GM12878 (cell line): Measurements from ENCODE around the gene FAM114A1. TPM values are rescaled to one million over a fixed set of nuclear protein-coding genes. Genes with fewer than 3 reads are reported as not detected.
A peak's percentile ranks its signal among the peaks of the same experiment; 100 is the strongest.

Experiments used
- ATAC-seq: fragments of 200-7000 bp; cut with Tn5 transposase; 3 replicates; pipeline ENCODE4 v1.9.1; 2020; ENCODE audit warnings: mild to moderate bottlenecking, moderate library complexity
- BruUV-seq: library from RNA; stranded (reverse); fragments of 400-500 nt; replicated peaks from 2 replicates; lab custom pipeline; 2021; lab: Mats Ljungman, UMichigan
- CTCF ChIA-PET: fragments of 300-600 bp; sonication (Branson Sonifier 250); formaldehyde crosslinking; extraction: SDS; loops from one replicate; lab custom pipeline; 2021; ENCODE audit warnings: inconsistent platforms; lab: Yijun Ruan, JAX
- POLR2A ChIA-PET: fragments of 350-600 bp; formaldehyde crosslinking; extraction: SDS; loops from one replicate; lab custom pipeline; 2021; ENCODE audit warnings: inconsistent platforms; lab: Charles Lee
- RAD21 ChIA-PET: fragments of 300-600 bp; sonication (Branson Sonifier 250); formaldehyde crosslinking; loops from one replicate; lab custom pipeline; 2023; ENCODE audit warnings: antibody characterized with exemption; ENCODE audit not compliant: unreplicated experiment; lab: Charles Lee
- SMC1A ChIA-PET: fragments of 300-600 bp; sonication (Branson Sonifier 250); formaldehyde crosslinking; loops from one replicate; lab custom pipeline; 2023; ENCODE audit not compliant: unreplicated experiment, uncharacterized antibody; lab: Charles Lee
- DNase-seq: peaks from one replicate; pipeline ENCODE4 v3.0.0-alpha.2; 2011; ENCODE audit warnings: low read depth, low spot score
- FAIRE-seq: peaks from 3 replicates; lab custom pipeline; 2011; peaks lifted over from hg19 to GRCh38; lab: Jason Lieb, UNC
- H2AFZ ChIP-seq: 2 replicates; pipeline ENCODE4 v1.6.0; 2011; ENCODE audit warnings: low read depth, low read length, control low read depth; ENCODE audit not compliant: control insufficient read depth
- H3K27ac ChIP-seq: 2 replicates; pipeline ENCODE4 v1.5.1; 2011; ENCODE audit warnings: control low read depth; ENCODE audit not compliant: control insufficient read depth, insufficient read depth
- H3K27me3 ChIP-seq, 2 experiments: replicated peaks in 1 of 2; 2 replicates each; pipeline versions ENCODE4 v1.6.0 to v1.6.1; 2011; ENCODE audit warnings: low read length in 1 of 2; ENCODE audit not compliant: control insufficient read depth in 2 of 2, insufficient read depth in 2 of 2
- H3K36me3 ChIP-seq, 2 experiments: 2 replicates each; pipeline ENCODE4 v1.5.1; 2011; ENCODE audit warnings: low read length in 1 of 2; ENCODE audit not compliant: control insufficient read depth in 2 of 2, insufficient read depth in 2 of 2
- H3K4me1 ChIP-seq: 2 replicates; pipeline ENCODE4 v1.6.1; 2011; ENCODE audit warnings: mild to moderate bottlenecking, low read length, moderate library complexity, mixed read lengths; ENCODE audit not compliant: control insufficient read depth, insufficient read depth
- H3K4me2 ChIP-seq: 2 replicates; pipeline ENCODE4 v1.6.0; 2011; ENCODE audit warnings: control low read depth; ENCODE audit not compliant: control insufficient read depth, insufficient read depth
- H3K4me3 ChIP-seq: fragments of 200-600 bp; sonication (generic); 2 replicates; pipeline ENCODE4 v1.5.1; 2016
- H3K79me2 ChIP-seq: 2 replicates; pipeline ENCODE4 v1.6.0; 2011; ENCODE audit warnings: low read length; ENCODE audit not compliant: control insufficient read depth, insufficient read depth
- H3K9ac ChIP-seq: 2 replicates; pipeline ENCODE4 v1.8.0; 2011; ENCODE audit warnings: low read length, control low read depth, mixed read lengths; ENCODE audit not compliant: control insufficient read depth, insufficient read depth
- H3K9me3 ChIP-seq: replicated peaks from 3 replicates; pipeline ENCODE4 v1.5.1; 2011; ENCODE audit warnings: mild to moderate bottlenecking, low read length; ENCODE audit not compliant: control insufficient read depth, insufficient read depth
- H4K20me1 ChIP-seq: 2 replicates; pipeline ENCODE4 v1.6.0; 2011; ENCODE audit not compliant: control insufficient read depth, insufficient read depth
- CBX5 ChIP-seq: sonication (generic); IDR thresholded peaks from 2 replicates; pipeline ENCODE4 v1.6.1; 2016; ENCODE audit warnings: low read depth, moderate library complexity, mild to moderate bottlenecking, inconsistent platforms
- ETV6 ChIP-seq, 2 experiments: fragments of 450-650 bp in 1 of 2; IDR thresholded peaks in 1 of 2; conservative IDR thresholded peaks in 1 of 2; 2 replicates each; pipeline ENCODE4 v1.6.1; 2014; ENCODE audit warnings: antibody characterized with exemption in 1 of 2, borderline replicate concordance in 1 of 2, low read depth in 1 of 2, mild to moderate bottlenecking in 1 of 2, moderate library complexity in 1 of 2
- FOXM1 ChIP-seq: IDR thresholded peaks from 2 replicates; pipeline ENCODE4 v1.6.1; 2012; ENCODE audit warnings: low read depth, mild to moderate bottlenecking, inconsistent platforms, low read length, moderate library complexity
- IKZF1 ChIP-seq: fragments of 450-650 bp; conservative IDR thresholded peaks from 2 replicates; pipeline ENCODE4 v1.6.1; 2017; ENCODE audit warnings: antibody characterized with exemption, mild to moderate bottlenecking
- IKZF2 ChIP-seq, 2 experiments: fragments of 450-650 bp; IDR thresholded peaks; 2 replicates each; pipeline ENCODE4 v1.6.1; 2017; ENCODE audit warnings: mild to moderate bottlenecking in 2 of 2, moderate library complexity in 2 of 2
- RUNX3 ChIP-seq: IDR thresholded peaks from 2 replicates; pipeline ENCODE4 v1.6.1; 2012; ENCODE audit warnings: low read length, inconsistent platforms
- SREBF2 ChIP-seq: IDR thresholded peaks from 2 replicates; pipeline ENCODE4 v1.6.1; 2012; ENCODE audit warnings: mild to moderate bottlenecking, low read length
- TAF1 ChIP-seq: IDR thresholded peaks from 2 replicates; pipeline ENCODE4 v1.6.1; 2011; ENCODE audit warnings: mild to moderate bottlenecking, low read depth, low read length, borderline replicate concordance
- WGBS: methylation state at CpG from one replicate; pipeline ENCODE4 v1.1.6; 2016; ENCODE audit warnings: low lambda C conversion rate; ENCODE audit not compliant: insufficient replicate concordance, insufficient coverage; ENCODE audit errors: missing lambda C conversion rate; 5-methylcytosine and 5-hydroxymethylcytosine counted together
- in situ Hi-C: fragments of 300-500 bp; cut with MboI; formaldehyde crosslinking; loops from 9 replicates; pipeline ENCODE4 v1.14.3; 2018; ENCODE audit warnings: mixed read lengths
- intact Hi-C: fragments of 100-400 bp; cut with micrococcal nuclease; formaldehyde crosslinking; loops from one replicate; pipeline ENCODE4 v1.14.2; 2022; ENCODE audit not compliant: unreplicated experiment
- polyA plus RNA-seq, 11 experiments: library from polyadenylated mRNA; depleted of rRNA in 4 of 11; unstranded in 6 of 11; stranded (reverse) in 5 of 11; fragments of >200 nt; fragmentation: Nextera tagmentation in 4 of 11; fragmentation: Illumina TruSeq in 1 of 11; extraction: Ambion mirVana in 4 of 11; extraction: Trizol in 1 of 11; gene quantifications; 1 replicate in 1 of 11; 2 replicates in 10 of 11; pipeline versions ENCODE4 v1.2.1 to v1.2.3, GENCODE V29; 2011 to 2016; ENCODE audit warnings: inconsistent platforms in 2 of 11, missing spikeins in 2 of 11, low read depth in 1 of 11
- total RNA-seq, 4 experiments: library from RNA; depleted of rRNA in 3 of 4; stranded (reverse); fragments of >200 nt in 3 of 4; fragmentation: Illumina TruSeq in 1 of 4; extraction: Trizol in 1 of 4; gene quantifications; 2 replicates each; pipeline versions ENCODE4 v1.2.1 to v1.2.3, GENCODE V29; 2013 to 2021
- TF ChIP-seq, protein P1 (sequence below): fragments of 450-650 bp; IDR thresholded peaks from 2 replicates; pipeline ENCODE4 v1.6.1; 2014; ENCODE audit warnings: mild to moderate bottlenecking
- TF ChIP-seq, protein P2 (sequence below): IDR thresholded peaks from 2 replicates; pipeline ENCODE4 v1.6.1; 2011; ENCODE audit warnings: borderline replicate concordance, low read depth, mild to moderate bottlenecking, moderate library complexity, low read length; ENCODE audit not compliant: insufficient read depth, poor library complexity, severe bottlenecking
- TF ChIP-seq, protein P3 (sequence below): fragments of 450-650 bp; IDR thresholded peaks from 2 replicates; pipeline ENCODE4 v1.6.1; 2018; ENCODE audit warnings: mild to moderate bottlenecking, low read depth, moderate library complexity; ENCODE audit not compliant: partially characterized antibody

The FAM114A1 gene
- total and polyA plus RNA-seq, 10 of the 15 experiments (the other 5 are each of a cell fraction or from before 2014, with no cell fraction given): 1.3 to 6.2 (median 3.9) TPM

DNA sequence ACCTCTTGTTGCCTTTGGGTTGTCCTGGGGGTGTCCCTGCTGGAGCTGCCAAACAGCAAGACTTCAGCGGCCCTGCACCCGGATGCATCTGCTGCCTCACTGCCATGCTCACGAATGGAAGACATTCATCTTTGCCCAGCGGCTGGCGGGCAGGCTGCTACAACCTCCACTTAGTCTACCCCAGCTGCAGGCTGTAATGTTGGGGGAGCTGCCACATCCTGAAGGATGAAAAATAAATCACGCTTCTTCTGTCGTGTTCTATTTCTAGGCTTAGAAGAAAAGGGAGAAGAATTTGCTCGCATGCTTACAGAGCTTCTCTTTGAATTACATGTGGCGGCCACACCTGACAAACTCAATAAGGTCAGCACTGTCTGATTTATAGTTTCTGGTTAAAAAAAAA, 61.4 kb downstream of the FAM114A1 start:
- Histone ChIP-seq H3K27me3 (no peaks in the 10 kb centered on the region), H3K27ac (no peak overlapping the region), H3K4me2 (no peak overlapping the region), H3K4me3 (no peak overlapping the region), H3K9ac (no peak overlapping the region), H2AFZ (no peak overlapping the region), H3K9me3 (no peaks in the 10 kb centered on the region), H3K4me1 (no peaks in the 10 kb centered on the region; the same call in 1 of the 2 replicates)
- no peak for DNase-seq
- intact Hi-C loops: no loop called here
- ChIA-PET RAD21 (no interaction called here), POLR2A (interaction anchor here (1.1 kb wide), 1 partner anchor 14 kb away, joined by 3 read pairs; no protein-coding TSS in a partner anchor)
- WGBS: 97% methylated on average over 9 of the region's 9 CpGs
- no peak for FAIRE-seq
- no peak for TF ChIP-seq TAF1
- TF ChIP-seq, protein P1, sequence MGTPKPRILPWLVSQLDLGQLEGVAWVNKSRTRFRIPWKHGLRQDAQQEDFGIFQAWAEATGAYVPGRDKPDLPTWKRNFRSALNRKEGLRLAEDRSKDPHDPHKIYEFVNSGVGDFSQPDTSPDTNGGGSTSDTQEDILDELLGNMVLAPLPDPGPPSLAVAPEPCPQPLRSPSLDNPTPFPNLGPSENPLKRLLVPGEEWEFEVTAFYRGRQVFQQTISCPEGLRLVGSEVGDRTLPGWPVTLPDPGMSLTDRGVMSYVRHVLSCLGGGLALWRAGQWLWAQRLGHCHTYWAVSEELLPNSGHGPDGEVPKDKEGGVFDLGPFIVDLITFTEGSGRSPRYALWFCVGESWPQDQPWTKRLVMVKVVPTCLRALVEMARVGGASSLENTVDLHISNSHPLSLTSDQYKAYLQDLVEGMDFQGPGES: no peak
- TF ChIP-seq, all 136 proteins: peak for 0
- ATAC-seq: no peak
- no TSS peak for BruUV-seq
- in situ Hi-C loops: no loop called here
- CTCF ChIA-PET: interaction anchor here (0.8 to 0.9 kb wide), 3 partner anchors 12 to 30 kb away, joined by 3 read pairs; no protein-coding TSS in a partner anchor
- Histone ChIP-seq H3K79me2 (no peaks in the 10 kb centered on the region), H3K36me3 (peaks cover 0 to 2% of the 10 kb centered on the region in 2 experiments; a peak in 1 of 4 replicates), H4K20me1 (no peaks in the 10 kb centered on the region)
- SMC1A ChIA-PET: interaction anchor here (0.6 kb wide), 1 partner anchor 531 kb away, joined by 3 read pairs; no protein-coding TSS in a partner anchor

DNA sequence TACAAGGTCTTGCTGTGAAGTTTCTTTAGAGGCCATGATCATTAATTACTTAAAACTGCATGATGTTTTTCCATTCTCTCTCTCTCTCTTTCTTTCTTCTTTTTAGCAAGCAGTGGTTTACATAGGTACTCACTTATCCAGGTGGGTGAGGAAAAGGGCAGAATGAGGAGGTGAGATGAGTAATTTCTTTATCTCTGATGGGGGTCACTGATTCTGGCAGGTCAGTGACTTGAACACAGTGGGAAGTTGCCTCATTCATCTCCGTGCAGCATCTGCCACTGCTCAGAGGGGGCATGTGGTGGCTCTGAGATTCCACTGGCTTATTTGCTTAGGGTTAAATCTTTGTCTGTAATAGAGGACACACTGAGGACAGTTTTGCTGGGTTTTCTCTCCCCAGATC, 62.6 kb downstream of the FAM114A1 start:
- Histone ChIP-seq H3K4me3 (no peak overlapping the region), H3K36me3 (peaks cover 0 to 2% of the 10 kb centered on the region in 2 experiments; a peak in 1 of 4 replicates), H3K27me3 (no peaks in the 10 kb centered on the region), H4K20me1 (no peaks in the 10 kb centered on the region), H3K9me3 (no peaks in the 10 kb centered on the region), H3K27ac (no peak overlapping the region), H3K4me1 (no peaks in the 10 kb centered on the region; the same call in 1 of the 2 replicates), H3K4me2 (no peak overlapping the region), H3K79me2 (no peaks in the 10 kb centered on the region), H2AFZ (no peak overlapping the region), H3K9ac (no peak overlapping the region)
- in situ Hi-C loops: no loop called here
- ChIA-PET POLR2A (no interaction called here), SMC1A (no interaction called here), RAD21 (no interaction called here), CTCF (interaction anchor here (0.7 kb wide), 1 partner anchor 225 kb away, joined by 3 read pairs; no protein-coding TSS in a partner anchor)
- WGBS: 0% methylated on average over 1 of the region's 1 CpG
- DNase-seq: no peak
- FAIRE-seq: no peak
- ATAC-seq: peak; percentile 97
- intact Hi-C loops: no loop called here
- BruUV-seq: no TSS peak
- TF ChIP-seq IKZF1 (peak; percentile 57; the same call in 1 of the 2 replicates), ETV6 (conservative IDR thresholded peaks at IDR 0.05 in 1 of 2, IDR thresholded peaks at IDR 0.05 in 1 of 2; ENCODE audit: borderline replicate concordance in 1 of 2, low read depth in 1 of 2) (peak in 1 of 2 experiments; percentile 64; a peak in 1 of 4 replicates), RUNX3 (peak; percentile 63), SREBF2 (no peak), IKZF2 (IDR thresholded peaks at IDR 0.05) (peak in 1 of 2 experiments; percentile 64; a peak in 3 of 4 replicates), CBX5 (no peak), FOXM1 (peak; percentile 53; the same call in 1 of the 2 replicates)
- TF ChIP-seq, protein P2, sequence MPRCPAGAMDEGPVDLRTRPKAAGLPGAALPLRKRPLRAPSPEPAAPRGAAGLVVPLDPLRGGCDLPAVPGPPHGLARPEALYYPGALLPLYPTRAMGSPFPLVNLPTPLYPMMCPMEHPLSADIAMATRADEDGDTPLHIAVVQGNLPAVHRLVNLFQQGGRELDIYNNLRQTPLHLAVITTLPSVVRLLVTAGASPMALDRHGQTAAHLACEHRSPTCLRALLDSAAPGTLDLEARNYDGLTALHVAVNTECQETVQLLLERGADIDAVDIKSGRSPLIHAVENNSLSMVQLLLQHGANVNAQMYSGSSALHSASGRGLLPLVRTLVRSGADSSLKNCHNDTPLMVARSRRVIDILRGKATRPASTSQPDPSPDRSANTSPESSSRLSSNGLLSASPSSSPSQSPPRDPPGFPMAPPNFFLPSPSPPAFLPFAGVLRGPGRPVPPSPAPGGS: no peak
- TF ChIP-seq, protein P3, sequence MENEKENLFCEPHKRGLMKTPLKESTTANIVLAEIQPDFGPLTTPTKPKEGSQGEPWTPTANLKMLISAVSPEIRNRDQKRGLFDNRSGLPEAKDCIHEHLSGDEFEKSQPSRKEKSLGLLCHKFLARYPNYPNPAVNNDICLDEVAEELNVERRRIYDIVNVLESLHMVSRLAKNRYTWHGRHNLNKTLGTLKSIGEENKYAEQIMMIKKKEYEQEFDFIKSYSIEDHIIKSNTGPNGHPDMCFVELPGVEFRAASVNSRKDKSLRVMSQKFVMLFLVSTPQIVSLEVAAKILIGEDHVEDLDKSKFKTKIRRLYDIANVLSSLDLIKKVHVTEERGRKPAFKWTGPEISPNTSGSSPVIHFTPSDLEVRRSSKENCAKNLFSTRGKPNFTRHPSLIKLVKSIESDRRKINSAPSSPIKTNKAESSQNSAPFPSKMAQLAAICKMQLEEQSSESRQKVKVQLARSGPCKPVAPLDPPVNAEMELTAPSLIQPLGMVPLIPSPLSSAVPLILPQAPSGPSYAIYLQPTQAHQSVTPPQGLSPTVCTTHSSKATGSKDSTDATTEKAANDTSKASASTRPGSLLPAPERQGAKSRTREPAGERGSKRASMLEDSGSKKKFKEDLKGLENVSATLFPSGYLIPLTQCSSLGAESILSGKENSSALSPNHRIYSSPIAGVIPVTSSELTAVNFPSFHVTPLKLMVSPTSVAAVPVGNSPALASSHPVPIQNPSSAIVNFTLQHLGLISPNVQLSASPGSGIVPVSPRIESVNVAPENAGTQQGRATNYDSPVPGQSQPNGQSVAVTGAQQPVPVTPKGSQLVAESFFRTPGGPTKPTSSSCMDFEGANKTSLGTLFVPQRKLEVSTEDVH: no peak
